ENCODE measurements around the gene GAS2L2. TPM values are rescaled to one million over a fixed set of nuclear protein-coding genes. Genes with fewer than 3 reads are reported as not detected.
"Not testable (repeated sequence)": the region's sequence is repeated elsewhere in the genome, so short reads cannot be mapped to it uniquely, and the experiment has no call there.

GAS2L2 gene
- total RNA-seq, 1 donor from 2014 or later, result not detected

GRCh38 chr17:35725058-35725457, 28.0 kb downstream of the GAS2L2 start:
- Mint-ChIP-seq H3K4me1 (no peaks in the 10 kb centered on the region), H3K36me3 (ENCODE audit: low read depth) (peaks cover 46% of the 10 kb centered on the region), H3K27me3 (no peaks in the 10 kb centered on the region), H3K4me3 (no peak overlapping the region), H3K27ac (no peak overlapping the region), H3K9me3 (no peaks in the 10 kb centered on the region)
- DNase-seq, result no peak
- intact Hi-C loops (cut with micrococcal nuclease), result no loop called here

DNA sequence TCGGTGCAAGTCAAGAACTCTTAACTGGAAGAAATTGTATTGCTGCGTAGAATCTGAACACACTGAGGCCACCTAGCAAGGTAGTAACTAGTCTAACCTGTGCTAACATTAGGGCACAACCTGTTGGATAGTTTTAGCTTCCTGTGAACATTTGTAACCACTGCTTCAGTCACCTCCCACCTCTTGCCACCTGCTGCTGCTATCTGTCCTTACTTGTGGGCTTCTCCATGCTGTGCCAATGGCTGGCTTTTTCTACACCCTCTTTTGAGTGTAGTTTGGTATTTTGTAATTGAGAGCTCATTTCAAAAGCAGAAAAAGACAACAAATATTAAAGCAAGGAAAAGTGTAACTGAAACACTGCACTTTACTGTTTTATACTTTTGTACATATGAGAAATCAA, 29.3 kb downstream of the GAS2L2 start:
- Mint-ChIP-seq H3K4me3 (no peak overlapping the region), H3K27me3 (no peaks in the 10 kb centered on the region), H3K4me1 (no peaks in the 10 kb centered on the region), H3K36me3 (ENCODE audit: low read depth) (peaks cover 49% of the 10 kb centered on the region), H3K27ac (no peak overlapping the region), H3K9me3 (no peaks in the 10 kb centered on the region)
- intact Hi-C loops (cut with micrococcal nuclease), result no loop called here
- DNase-seq, result no peak

GRCh38 chr17:35717475-35717874, 35.6 kb downstream of the GAS2L2 start:
- DNase-seq, result no peak
- Mint-ChIP-seq H3K36me3 (ENCODE audit: low read depth) (peaks cover 38% of the 10 kb centered on the region), H3K9me3 (no peaks in the 10 kb centered on the region), H3K4me1 (no peaks in the 10 kb centered on the region), H3K27ac (no peak overlapping the region), H3K27me3 (no peaks in the 10 kb centered on the region), H3K4me3 (no peak overlapping the region)
- intact Hi-C loops (cut with micrococcal nuclease), result no loop called here

- intact Hi-C loops (cut with micrococcal nuclease), result loop anchor here (1.0 kb wide), 1 partner anchor 38 kb away; no protein-coding TSS in a partner anchor
- no peak for DNase-seq
- Mint-ChIP-seq H3K36me3 (ENCODE audit: low read depth) (peaks cover 38% of the 10 kb centered on the region), H3K27ac (no peak overlapping the region), H3K4me1 (no peaks in the 10 kb centered on the region), H3K27me3 (no peaks in the 10 kb centered on the region), H3K4me3 (no peak overlapping the region), H3K9me3 (no peaks in the 10 kb centered on the region)
These were observed 36.1 kb downstream of the GAS2L2 start for GRCh38 chr17:35716897-35717465.

DNA sequence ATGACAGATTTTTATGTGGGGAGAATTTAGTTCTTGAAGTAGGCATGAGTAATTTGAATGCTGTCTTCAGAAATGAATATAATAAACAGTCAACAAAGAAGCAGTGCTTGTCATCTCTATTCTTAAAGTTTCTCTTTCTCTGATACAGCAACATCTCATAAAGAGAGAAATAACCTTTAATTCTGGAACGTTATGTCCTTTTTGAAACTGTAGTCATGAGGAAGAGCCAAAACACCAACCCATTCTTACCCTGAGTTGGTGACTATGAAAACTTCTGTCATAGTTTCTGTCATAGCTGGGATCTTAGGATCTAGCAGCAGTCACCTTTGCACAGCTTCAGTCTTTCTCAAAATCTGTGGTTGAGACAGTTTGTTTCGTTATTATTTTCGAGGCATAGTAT, 36.9 kb downstream of the GAS2L2 start:
- DNase-seq, result no peak
- Mint-ChIP-seq H3K4me1 (no peaks in the 10 kb centered on the region), H3K36me3 (ENCODE audit: low read depth) (peaks cover 35% of the 10 kb centered on the region), H3K9me3 (no peaks in the 10 kb centered on the region), H3K27ac (no peak overlapping the region), H3K27me3 (no peaks in the 10 kb centered on the region), H3K4me3 (no peak overlapping the region)
- intact Hi-C loops (cut with micrococcal nuclease), result loop anchor here (1.0 kb wide), 1 partner anchor 37 kb away; no protein-coding TSS in a partner anchor

DNA sequence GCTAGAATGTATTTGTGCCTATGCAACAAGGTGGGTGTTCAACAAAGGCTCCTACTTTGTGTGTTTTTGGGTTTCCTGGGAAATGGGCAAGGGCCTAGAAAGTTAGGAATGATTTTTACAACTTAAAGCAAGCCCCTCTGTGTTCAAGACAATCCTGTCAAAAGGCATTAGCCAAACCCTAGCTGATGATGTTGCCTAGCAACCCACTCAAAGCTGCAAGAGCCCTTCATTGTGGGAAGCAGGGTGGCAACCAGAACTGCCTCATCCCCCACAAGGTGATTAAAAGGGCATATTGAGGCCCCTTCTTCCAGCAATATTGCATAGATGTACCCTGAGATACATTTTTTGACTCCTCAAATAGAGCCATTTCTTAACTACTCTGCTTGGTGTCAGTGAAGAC, 37.6 kb downstream of the GAS2L2 start:
- Mint-ChIP-seq H3K27ac (no peak overlapping the region), H3K4me1 (no peaks in the 10 kb centered on the region), H3K36me3 (ENCODE audit: low read depth) (peaks cover 34% of the 10 kb centered on the region), H3K9me3 (no peaks in the 10 kb centered on the region), H3K4me3 (no peak overlapping the region), H3K27me3 (no peaks in the 10 kb centered on the region)
- no peak for DNase-seq
- intact Hi-C loops (cut with micrococcal nuclease), result no loop called here

DNA sequence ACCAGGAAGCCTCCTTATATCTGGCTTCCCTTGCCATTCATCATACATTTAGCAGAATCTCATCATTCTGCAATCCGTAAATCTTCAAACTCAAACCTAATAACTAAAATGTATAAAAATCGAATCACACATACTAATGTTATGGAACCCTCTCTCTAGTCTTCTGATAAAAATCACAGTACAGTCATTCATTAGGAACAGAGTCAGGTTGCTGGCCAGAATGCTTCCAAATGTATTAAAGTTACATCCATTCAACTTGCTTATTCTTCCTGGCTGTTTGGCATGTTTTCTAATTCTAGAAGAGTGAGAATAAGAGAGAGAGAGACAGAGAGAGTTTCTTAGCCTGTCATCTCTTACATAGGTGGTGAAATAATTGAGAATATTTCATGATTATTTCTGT, 38.1 kb downstream of the GAS2L2 start:
- no peaks in the 10 kb centered on the region for H3K9me3 Mint-ChIP-seq
- DNase-seq, result no peak
- no peak overlapping the region for H3K4me3 Mint-ChIP-seq
- no peak overlapping the region for H3K27ac Mint-ChIP-seq
- intact Hi-C loops (cut with micrococcal nuclease), result no loop called here
- no peaks in the 10 kb centered on the region for H3K4me1 Mint-ChIP-seq
- H3K36me3 Mint-ChIP-seq (ENCODE audit: low read depth), result peaks cover 34% of the 10 kb centered on the region
- H3K27me3 Mint-ChIP-seq, result no peaks in the 10 kb centered on the region

- H3K27me3 Mint-ChIP-seq, result no peaks in the 10 kb centered on the region
These were observed 39.8 kb downstream of the GAS2L2 start for GRCh38 chr17:35713069-35713728.

DNA sequence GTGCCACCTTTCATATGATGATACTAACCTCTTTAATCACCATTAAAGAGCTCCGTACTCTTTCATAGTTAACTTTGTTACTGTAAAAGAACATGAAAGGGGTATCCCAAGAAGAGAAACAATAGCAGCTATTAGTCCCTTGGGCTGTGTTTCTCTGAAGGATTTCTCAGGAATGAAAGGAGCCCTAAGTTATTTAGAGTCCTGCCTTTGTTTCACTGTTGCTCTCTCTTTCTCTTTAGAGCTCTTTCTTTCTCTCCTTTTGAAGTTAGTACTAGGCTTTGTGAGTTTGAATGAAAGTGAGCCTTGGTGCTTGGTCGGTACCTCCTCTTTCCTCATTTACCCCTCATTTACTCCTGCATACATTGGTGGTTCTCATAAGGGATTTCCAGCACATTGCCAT, 42.1 kb downstream of the GAS2L2 start:
- Mint-ChIP-seq H3K4me3 (no peak overlapping the region), H3K27ac (no peak overlapping the region)

More at GRCh38 chr17:35713069-35713728, 39.8 kb downstream of the GAS2L2 start:
- H3K9me3 Mint-ChIP-seq, result no peaks in the 10 kb centered on the region
- DNase-seq, result no peak
- peaks cover 33% of the 10 kb centered on the region for H3K36me3 Mint-ChIP-seq (ENCODE audit: low read depth)
- intact Hi-C loops (cut with micrococcal nuclease), result no loop called here
- H3K4me1 Mint-ChIP-seq, result peaks cover 8% of the 10 kb centered on the region
- no peak overlapping the region for H3K27ac Mint-ChIP-seq
- no peak overlapping the region for H3K4me3 Mint-ChIP-seq

DNA sequence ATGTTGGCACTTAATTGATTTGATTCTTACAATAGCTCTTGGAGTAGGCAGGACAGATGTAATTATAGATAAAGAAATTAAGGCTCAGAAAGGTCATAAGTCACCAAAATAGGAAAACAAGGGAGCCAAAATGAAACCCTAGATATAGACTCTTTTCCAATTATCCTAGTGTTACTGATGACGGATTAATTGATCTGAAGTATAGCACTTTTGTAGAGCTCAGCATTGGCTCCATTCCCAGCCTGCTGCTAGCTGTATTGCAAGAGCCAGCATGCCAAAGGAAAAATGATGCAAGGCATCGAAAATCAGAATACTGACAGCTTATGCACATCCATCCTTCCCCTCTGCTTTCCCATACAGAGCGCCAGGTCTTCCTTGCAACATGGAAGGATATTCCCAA, 43.2 kb downstream of the GAS2L2 start:
- no peaks in the 10 kb centered on the region for H3K27me3 Mint-ChIP-seq
- H3K4me3 Mint-ChIP-seq, result no peak overlapping the region
- peaks cover 26% of the 10 kb centered on the region for H3K36me3 Mint-ChIP-seq (ENCODE audit: low read depth)
- intact Hi-C loops (cut with micrococcal nuclease), result no loop called here
- H3K9me3 Mint-ChIP-seq, result no peaks in the 10 kb centered on the region
- no peak overlapping the region for H3K27ac Mint-ChIP-seq
- H3K4me1 Mint-ChIP-seq, result peaks cover 21% of the 10 kb centered on the region
- DNase-seq, result no peak

More for the DNA sequence above, 42.1 kb downstream of the GAS2L2 start:
- H3K27me3 Mint-ChIP-seq, result no peaks in the 10 kb centered on the region
- intact Hi-C loops (cut with micrococcal nuclease), result no loop called here
- H3K9me3 Mint-ChIP-seq, result no peaks in the 10 kb centered on the region
- no peak for DNase-seq
- peaks cover 13% of the 10 kb centered on the region for H3K4me1 Mint-ChIP-seq
- H3K36me3 Mint-ChIP-seq (ENCODE audit: low read depth), result peaks cover 20% of the 10 kb centered on the region

DNA sequence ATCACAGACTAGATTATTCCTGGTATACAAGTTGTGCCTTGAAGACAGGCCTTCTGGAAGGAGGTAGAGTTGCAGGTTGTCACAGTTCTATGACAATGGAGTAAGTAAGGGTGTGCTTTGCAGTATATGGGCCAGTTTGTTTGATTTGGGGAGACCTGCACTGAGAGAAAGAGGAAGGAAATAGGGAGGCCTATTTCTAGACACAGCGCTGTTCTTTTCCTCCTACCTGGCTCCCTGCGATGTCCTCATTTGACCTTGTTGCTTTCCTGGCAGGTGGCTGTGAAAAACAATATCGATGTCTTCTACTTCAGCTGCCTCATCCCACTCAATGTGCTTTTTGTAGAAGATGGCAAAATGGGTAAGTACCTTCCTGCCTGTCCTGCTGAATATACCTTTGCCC, 44.1 kb downstream of the GAS2L2 start:
- Mint-ChIP-seq H3K9me3 (no peaks in the 10 kb centered on the region), H3K27me3 (no peaks in the 10 kb centered on the region), H3K27ac (no peak overlapping the region), H3K4me3 (no peak overlapping the region), H3K4me1 (peaks cover 26% of the 10 kb centered on the region), H3K36me3 (ENCODE audit: low read depth) (peaks cover 30% of the 10 kb centered on the region)
- intact Hi-C loops (cut with micrococcal nuclease), result no loop called here
- no peak for DNase-seq

- no peak overlapping the region for H3K4me3 Mint-ChIP-seq
- no peaks in the 10 kb centered on the region for H3K27me3 Mint-ChIP-seq
- peaks cover 34% of the 10 kb centered on the region for H3K36me3 Mint-ChIP-seq (ENCODE audit: low read depth)
- no peak overlapping the region for H3K27ac Mint-ChIP-seq
- peaks cover 27% of the 10 kb centered on the region for H3K4me1 Mint-ChIP-seq
- intact Hi-C loops (cut with micrococcal nuclease), result no loop called here
- H3K9me3 Mint-ChIP-seq, result no peaks in the 10 kb centered on the region
- DNase-seq, result no peak
These were observed 44.9 kb downstream of the GAS2L2 start for GRCh38 chr17:35708149-35708548.

DNA sequence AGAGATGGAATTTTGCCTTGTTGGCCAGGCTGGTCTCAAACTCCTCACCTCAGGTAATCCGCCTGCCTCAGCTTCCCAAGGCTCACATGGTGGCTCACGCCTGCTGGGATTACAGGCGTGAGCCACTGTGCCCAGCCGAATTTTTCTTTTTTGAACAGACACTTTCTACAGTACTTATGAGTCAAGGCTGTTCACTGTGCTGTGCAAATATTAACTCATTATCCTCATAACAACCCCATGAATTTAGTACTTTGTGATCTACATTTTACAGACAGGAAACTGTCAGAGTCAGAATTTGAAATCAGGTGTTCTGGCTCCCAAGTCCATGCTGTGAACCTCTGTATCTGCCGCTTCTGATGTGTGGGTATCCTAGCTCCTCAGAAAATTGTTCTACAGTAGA, 47.3 kb downstream of the GAS2L2 start:
- no peak for DNase-seq
- intact Hi-C loops (cut with micrococcal nuclease), result no loop called here
- Mint-ChIP-seq H3K27me3 (no peaks in the 10 kb centered on the region), H3K4me1 (peaks cover 30% of the 10 kb centered on the region), H3K36me3 (ENCODE audit: low read depth) (peaks cover 41% of the 10 kb centered on the region), H3K4me3 (no peak overlapping the region), H3K9me3 (peaks cover 5% of the 10 kb centered on the region), H3K27ac (no peak overlapping the region)

GRCh38 chr17:35705230-35705629, 47.8 kb downstream of the GAS2L2 start:
- intact Hi-C loops (cut with micrococcal nuclease), result no loop called here
- peaks cover 37% of the 10 kb centered on the region for H3K36me3 Mint-ChIP-seq (ENCODE audit: low read depth)
- DNase-seq, result no peak
- H3K27ac Mint-ChIP-seq, result no peak overlapping the region
- peaks cover 30% of the 10 kb centered on the region for H3K4me1 Mint-ChIP-seq
- no peak overlapping the region for H3K4me3 Mint-ChIP-seq
- no peaks in the 10 kb centered on the region for H3K27me3 Mint-ChIP-seq
- H3K9me3 Mint-ChIP-seq, result peaks cover 5% of the 10 kb centered on the region

DNA sequence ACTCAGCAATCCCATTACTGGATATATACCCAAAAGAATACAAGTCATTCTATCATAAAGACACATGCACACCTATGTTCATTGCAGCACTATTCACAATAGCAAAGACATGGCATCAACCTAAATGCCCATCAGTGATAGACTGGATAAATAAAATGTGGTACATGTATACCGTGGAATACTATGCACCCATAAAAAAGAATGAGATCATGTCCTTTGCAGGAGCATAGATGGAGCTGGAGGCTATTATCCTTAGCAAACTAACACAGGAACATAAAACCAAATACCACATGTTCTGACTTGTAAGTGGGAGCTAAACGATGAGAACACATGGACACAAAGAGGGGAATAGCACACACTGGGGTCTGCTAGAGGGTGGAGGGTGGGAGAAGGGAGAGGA, 49.7 kb downstream of the GAS2L2 start:
- H3K27ac Mint-ChIP-seq; H3K27me3 Mint-ChIP-seq; H3K9me3 Mint-ChIP-seq; H3K4me3 Mint-ChIP-seq; intact Hi-C loops (cut with micrococcal nuclease); DNase-seq: not testable (repeated sequence)
- Mint-ChIP-seq H3K36me3 (ENCODE audit: low read depth) (peaks cover 31% of the 10 kb centered on the region), H3K4me1 (peaks cover 23% of the 10 kb centered on the region)

All from activated CD4-positive, alpha-beta T cell treated with anti-CD3 and anti-CD28 coated beads, Interleukin-2, amount 10 ng/mL, durations not matched to agents 24 days and 14 days (primary cell).